HepG2 (cell line): ENCODE results near the gene PDK1. TPM values are rescaled to one million over a fixed set of nuclear protein-coding genes. Genes with fewer than 3 reads are reported as not detected.

ENCODE experiments used
- ATAC-seq: fragments of 200-7000 bp; cut with Tn5 transposase; 3 replicates; pipeline ENCODE4 v1.9.1; 2020; ENCODE audit warnings: mild to moderate bottlenecking, moderate library complexity
- BruUV-seq: library from RNA; stranded (reverse); fragments of 400-500 nt; replicated peaks from 2 replicates; lab custom pipeline; 2021; lab: Mats Ljungman, UMichigan
- CTCF ChIA-PET: fragments of 300-600 bp; formaldehyde crosslinking; extraction: SDS; loops from one replicate; lab custom pipeline; 2021; ENCODE audit warnings: low total read pairs, inconsistent platforms, low intra/inter-chr PET ratio; lab: Yijun Ruan, JAX
- POLR2A ChIA-PET: fragments of 350-600 bp; sonication (Branson Sonifier 250); formaldehyde crosslinking; loops from one replicate; lab custom pipeline; 2020; ENCODE audit warnings: antibody characterized with exemption, inconsistent platforms; lab: Yijun Ruan, JAX
- DNase-seq: peaks from one replicate; pipeline ENCODE4 v3.0.0-alpha.2; 2015; ENCODE audit warnings: low spot score
- FAIRE-seq: peaks from 3 replicates; lab custom pipeline; 2011; peaks lifted over from hg19 to GRCh38; lab: Jason Lieb, UNC
- H2AFZ ChIP-seq: one replicate; pipeline ENCODE4 v1.6.1; 2011; ENCODE audit warnings: low read length, inconsistent platforms
- H3K27ac ChIP-seq: fragments of 300-600 bp; 3 replicates; pipeline ENCODE4 v1.8.0; 2011; ENCODE audit warnings: mixed run types, mild to moderate bottlenecking, mixed read lengths, low read length, inconsistent platforms; ENCODE audit not compliant: insufficient read depth; ENCODE audit errors: extremely low read length
- H3K27me3 ChIP-seq, 2 experiments: fragments of 200-600 bp in 1 of 2; 2 replicates in 1 of 2; 3 replicates in 1 of 2; pipeline versions ENCODE4 v1.6.0 to v1.8.0; 2011; ENCODE audit warnings: low read length in 2 of 2, mild to moderate bottlenecking in 2 of 2, moderate library complexity in 2 of 2, inconsistent platforms in 1 of 2; ENCODE audit not compliant: insufficient read depth in 2 of 2, control insufficient read depth in 1 of 2
- H3K36me3 ChIP-seq, 2 experiments: fragments of 200-600 bp in 1 of 2; replicated peaks in 1 of 2; 2 replicates in 1 of 2; 3 replicates in 1 of 2; pipeline versions ENCODE4 v1.5.1 to v1.8.0; 2011; ENCODE audit warnings: low read length in 2 of 2, inconsistent platforms in 1 of 2; ENCODE audit not compliant: insufficient read depth in 2 of 2, control insufficient read depth in 1 of 2
- H3K4me1 ChIP-seq: 2 replicates; pipeline ENCODE4 v1.5.1; 2012; ENCODE audit warnings: low read length, inconsistent platforms; ENCODE audit not compliant: insufficient read depth
- H3K4me2 ChIP-seq: 2 replicates; pipeline ENCODE4 v1.6.0; 2011; ENCODE audit warnings: low read depth, low read length, inconsistent platforms
- H3K4me3 ChIP-seq, 3 experiments: fragments of 200-600 bp in 1 of 3; sonication (generic), shearing (Covaris generic) in 1 of 3; replicated peaks in 1 of 3; 2 replicates each; pipeline ENCODE4 v1.5.1; 2011 to 2016; ENCODE audit warnings: low read length in 3 of 3, inconsistent platforms in 2 of 3, low read depth in 2 of 3, mild to moderate bottlenecking in 2 of 3, control low read depth in 1 of 3, mixed read lengths in 1 of 3; ENCODE audit not compliant: insufficient read depth in 1 of 3
- H3K79me2 ChIP-seq: one replicate; pipeline ENCODE4 v1.6.1; 2011; ENCODE audit warnings: low read length, inconsistent platforms; ENCODE audit not compliant: insufficient read depth
- H3K9ac ChIP-seq: 2 replicates; pipeline ENCODE4 v1.6.0; 2011; ENCODE audit warnings: mild to moderate bottlenecking, low read depth, low read length, inconsistent platforms; ENCODE audit not compliant: insufficient read depth
- H3K9me3 ChIP-seq: 2 replicates; pipeline ENCODE4 v1.5.1; 2012; ENCODE audit warnings: mild to moderate bottlenecking, low read length
- H4K20me1 ChIP-seq: 2 replicates; pipeline ENCODE4 v1.6.0; 2011; ENCODE audit warnings: inconsistent platforms, mild to moderate bottlenecking, low read length, moderate library complexity; ENCODE audit not compliant: insufficient read depth
- HIVEP1 ChIP-seq: sonication (generic); formaldehyde crosslinking; IDR thresholded peaks from 2 replicates; pipeline ENCODE4 v1.4.0; 2020; ENCODE audit warnings: mild to moderate bottlenecking, missing genetic modification reagents
- MATR3 ChIP-seq: sonication (generic); formaldehyde crosslinking; IDR thresholded peaks from 2 replicates; pipeline ENCODE4 v1.4.0; 2020; ENCODE audit warnings: missing genetic modification reagents
- MYC ChIP-seq: sonication (generic); formaldehyde crosslinking; IDR thresholded peaks from 2 replicates; pipeline ENCODE4 v1.9.0; 2021; ENCODE audit warnings: missing genetic modification reagents, borderline replicate concordance
- NR2F6 ChIP-seq, 2 experiments: IDR thresholded peaks; 2 replicates each; pipeline ENCODE4 v1.6.1; 2016; ENCODE audit warnings: antibody characterized with exemption in 1 of 2, mild to moderate bottlenecking in 1 of 2
- ZNF10 ChIP-seq: sonication (generic); formaldehyde crosslinking; IDR thresholded peaks from 2 replicates; pipeline ENCODE4 v1.4.0; 2020; ENCODE audit warnings: mild to moderate bottlenecking, low read depth, missing genetic modification reagents, borderline replicate concordance
- ZNF281 ChIP-seq: sonication (generic); formaldehyde crosslinking; IDR thresholded peaks from 2 replicates; pipeline ENCODE4 v1.4.0; 2020; ENCODE audit warnings: missing genetic modification reagents, borderline replicate concordance
- ZNF333 ChIP-seq: sonication (generic); formaldehyde crosslinking; IDR thresholded peaks from 2 replicates; pipeline ENCODE4 v1.4.0; 2020; ENCODE audit warnings: mild to moderate bottlenecking, missing genetic modification reagents, borderline replicate concordance
- WGBS: methylation state at CpG from one replicate; pipeline ENCODE4 v1.1.6; 2017; ENCODE audit warnings: low lambda C conversion rate; 5-methylcytosine and 5-hydroxymethylcytosine counted together
- in situ Hi-C: cut with HindIII; loops from 2 replicates; pipeline ENCODE4 v1.10.0; 2017; ENCODE audit warnings: low pct_unique_long_range_greater_than_20kb; ENCODE audit not compliant: extremely low pct_ligation_motif_present
- intact Hi-C: fragments of 100-400 bp; cut with micrococcal nuclease; formaldehyde crosslinking; loops from one replicate; pipeline ENCODE4 v1.10.0; 2022; ENCODE audit not compliant: unreplicated experiment
- polyA plus RNA-seq, 8 experiments: library from polyadenylated mRNA; depleted of rRNA in 3 of 8; stranded (reverse) in 7 of 8; unstranded in 1 of 8; fragments of >200 nt; fragmentation: Illumina TruSeq in 4 of 8; extraction: Trizol in 4 of 8; gene quantifications; 2 replicates each; pipeline versions ENCODE4 v1.2.1 to v1.2.3, GENCODE V29; 2011 to 2016; ENCODE audit warnings: low read depth in 4 of 8, missing spikeins in 1 of 8, mixed read lengths in 1 of 8; ENCODE audit not compliant: insufficient read depth in 1 of 8
- total RNA-seq, 5 experiments: library from RNA; depleted of rRNA; stranded (reverse); fragments of >200 nt; fragmentation: Illumina TruSeq; extraction: Trizol; gene quantifications; 2 replicates each; pipeline ENCODE4 v1.2.3, GENCODE V29; 2016; ENCODE audit warnings: low read depth in 1 of 5
- TF ChIP-seq, protein P1 (sequence below): sonication (generic); formaldehyde crosslinking; IDR thresholded peaks from 2 replicates; pipeline ENCODE4 v1.4.0; 2020; ENCODE audit warnings: missing genetic modification reagents
- TF ChIP-seq, protein P2 (sequence below): IDR thresholded peaks from 2 replicates; pipeline ENCODE4 v1.6.1; 2012; ENCODE audit warnings: low read depth, low read length, improper control_type of control experiment

Gene PDK1
- total and polyA plus RNA-seq, 2 of the 13 experiments (the other 11 are each of a cell fraction or from before 2014, with no cell fraction given) = 11.9 to 96.9 TPM

- Histone ChIP-seq H3K9ac (no peak overlapping the region), H3K27me3 (no peaks in the 10 kb centered on the region; a peak in 1 of 5 replicates), H3K4me2 (no peak overlapping the region), H2AFZ (no peak overlapping the region), H3K4me3 (no peak overlapping the region), H3K36me3 (no peaks in the 10 kb centered on the region; a peak in 1 of 5 replicates), H3K9me3 (peaks cover 32% of the 10 kb centered on the region), H3K79me2 (no peaks in the 10 kb centered on the region), H3K4me1 (no peaks in the 10 kb centered on the region), H4K20me1 (no peaks in the 10 kb centered on the region), H3K27ac (no peak overlapping the region)
- DNase-seq = no peak
- intact Hi-C loops (no loop called here), in situ Hi-C loops (no loop called here)
- 62% methylated on average over 5 of the region's 5 CpGs for WGBS
- no peak for TF ChIP-seq NR2F6 (IDR thresholded peaks at IDR 0.05)
- TF ChIP-seq NR2F6 (CRISPR knock-in tag; IDR thresholded peaks at IDR 0.05) = no peak
- TF ChIP-seq, protein P1, sequence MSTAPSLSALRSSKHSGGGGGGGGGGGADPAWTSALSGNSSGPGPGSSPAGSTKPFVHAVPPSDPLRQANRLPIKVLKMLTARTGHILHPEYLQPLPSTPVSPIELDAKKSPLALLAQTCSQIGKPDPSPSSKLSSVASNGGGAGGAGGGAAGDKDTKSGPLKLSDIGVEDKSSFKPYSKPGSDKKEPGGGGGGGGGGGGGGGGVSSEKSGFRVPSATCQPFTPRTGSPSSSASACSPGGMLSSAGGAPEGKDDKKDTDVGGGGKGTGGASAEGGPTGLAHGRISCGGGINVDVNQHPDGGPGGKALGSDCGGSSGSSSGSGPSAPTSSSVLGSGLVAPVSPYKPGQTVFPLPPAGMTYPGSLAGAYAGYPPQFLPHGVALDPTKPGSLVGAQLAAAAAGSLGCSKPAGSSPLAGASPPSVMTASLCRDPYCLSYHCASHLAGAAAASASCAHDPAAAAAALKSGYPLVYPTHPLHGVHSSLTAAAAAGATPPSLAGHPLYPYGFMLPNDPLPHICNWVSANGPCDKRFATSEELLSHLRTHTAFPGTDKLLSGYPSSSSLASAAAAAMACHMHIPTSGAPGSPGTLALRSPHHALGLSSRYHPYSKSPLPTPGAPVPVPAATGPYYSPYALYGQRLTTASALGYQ = no peak
- no peak for TF ChIP-seq ZNF333 (CRISPR knock-in tag)
- no peak for TF ChIP-seq MYC
- no peak for TF ChIP-seq ZNF10 (CRISPR knock-in tag)
- no peak for TF ChIP-seq HIVEP1
- TF ChIP-seq, protein P2, sequence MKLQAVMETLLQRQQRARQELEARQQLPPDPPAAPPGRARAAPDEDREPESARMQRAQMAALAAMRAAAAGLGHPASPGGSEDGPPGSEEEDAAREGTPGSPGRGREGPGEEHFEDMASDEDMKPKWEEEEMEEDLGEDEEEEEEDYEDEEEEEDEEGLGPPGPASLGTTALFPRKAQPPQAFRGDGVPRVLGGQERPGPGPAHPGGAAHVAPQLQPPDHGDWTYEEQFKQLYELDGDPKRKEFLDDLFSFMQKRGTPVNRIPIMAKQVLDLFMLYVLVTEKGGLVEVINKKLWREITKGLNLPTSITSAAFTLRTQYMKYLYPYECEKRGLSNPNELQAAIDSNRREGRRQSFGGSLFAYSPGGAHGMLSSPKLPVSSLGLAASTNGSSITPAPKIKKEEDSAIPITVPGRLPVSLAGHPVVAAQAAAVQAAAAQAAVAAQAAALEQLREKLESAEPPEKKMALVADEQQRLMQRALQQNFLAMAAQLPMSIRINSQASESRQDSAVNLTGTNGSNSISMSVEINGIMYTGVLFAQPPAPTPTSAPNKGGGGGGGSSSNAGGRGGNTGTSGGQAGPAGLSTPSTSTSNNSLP = no peak
- no peak for TF ChIP-seq MATR3
- TF ChIP-seq ZNF281 (CRISPR knock-in tag) = no peak
- ATAC-seq = no peak
- ChIA-PET POLR2A (no interaction called here), CTCF (no interaction called here)
- no peak for FAIRE-seq
- BruUV-seq = no TSS peak
Observed at GRCh38 chr2:172510548-172510947, 45.3 kb upstream of the PDK1 start.
